Dermis blood vessel endothelial cell (primary cell): ENCODE results near the gene TBCEL. TPM values are rescaled to one million over a fixed set of nuclear protein-coding genes. Genes with fewer than 3 reads are reported as not detected.
"Not testable (repeated sequence)": the region's sequence is repeated elsewhere in the genome, so short reads cannot be mapped to it uniquely, and the experiment has no call there.

ENCODE experiments used
- DNase-seq: peaks from one replicate; pipeline ENCODE4 v3.0.0; 2010
- total RNA-seq: library from RNA; depleted of rRNA; stranded (reverse); fragments of >200 nt; gene quantifications from 2 replicates; pipeline ENCODE4 v1.2.3, GENCODE V29; 2014

Gene TBCEL
- total RNA-seq, 1 donor from 2014 or later, result 35.7 TPM

- no peak for DNase-seq
Observed at GRCh38 chr11:121029813-121030445, 6.0 kb downstream of the TBCEL start.

- no peak for DNase-seq
Observed at GRCh38 chr11:121031167-121031566, 7.3 kb downstream of the TBCEL start.

GRCh38 chr11:121031648-121032047 is 7.7 kb downstream of the TBCEL start:
- not testable (repeated sequence) for DNase-seq

GRCh38 chr11:121032546-121032945 is 8.6 kb downstream of the TBCEL start:
- peak; percentile 10 for DNase-seq

- no peak for DNase-seq
Observed at GRCh38 chr11:121033635-121034034, 9.7 kb downstream of the TBCEL start.

- no peak for DNase-seq
Observed at GRCh38 chr11:121035169-121035755, 11.4 kb downstream of the TBCEL start.

GRCh38 chr11:121035780-121036179 is 11.9 kb downstream of the TBCEL start:
- DNase-seq, result no peak

GRCh38 chr11:121037016-121037415 is 13.1 kb downstream of the TBCEL start:
- no peak for DNase-seq

- DNase-seq, result no peak
Observed at GRCh38 chr11:121038648-121039409, 14.9 kb downstream of the TBCEL start.

- peak; percentile 48 for DNase-seq
Observed at GRCh38 chr11:121039971-121040613, 16.2 kb downstream of the TBCEL start.

GRCh38 chr11:121040614-121041002 is 16.7 kb downstream of the TBCEL start:
- no peak for DNase-seq

- no peak for DNase-seq
Observed at GRCh38 chr11:121041072-121041471, 17.2 kb downstream of the TBCEL start.

GRCh38 chr11:121042296-121042695 is 18.4 kb downstream of the TBCEL start:
- DNase-seq, result no peak

- no peak for DNase-seq
Observed at GRCh38 chr11:121047926-121048325, 24.0 kb downstream of the TBCEL start.

GRCh38 chr11:121048464-121049233 is 24.7 kb downstream of the TBCEL start:
- no peak for DNase-seq

- no peak for DNase-seq
Observed at GRCh38 chr11:121053244-121053643, 29.3 kb downstream of the TBCEL start.

- DNase-seq, result no peak
Observed at GRCh38 chr11:121054266-121054665, 30.4 kb downstream of the TBCEL start.

- no peak for DNase-seq
Observed at GRCh38 chr11:121055076-121055475, 31.2 kb downstream of the TBCEL start.

GRCh38 chr11:121057922-121058321 is 34.0 kb downstream of the TBCEL start:
- no peak for DNase-seq

GRCh38 chr11:121058941-121059340 is 35.0 kb downstream of the TBCEL start:
- DNase-seq, result no peak

- DNase-seq, result no peak
Observed at GRCh38 chr11:121059605-121060004, 35.7 kb downstream of the TBCEL start.

GRCh38 chr11:121063728-121064127 is 39.8 kb downstream of the TBCEL start:
- peak; percentile 17 for DNase-seq

GRCh38 chr11:121066623-121067022 is 42.7 kb downstream of the TBCEL start:
- no peak for DNase-seq
